Glutamatergic neuron (in vitro differentiated cells): ENCODE data around the gene MADD. TPM values are rescaled to one million over a fixed set of nuclear protein-coding genes. Genes with fewer than 3 reads are reported as not detected.

ENCODE experiments used
- DNase-seq: peaks from one replicate; pipeline ENCODE4 v3.0.0; 2022
- H3K27ac Mint-ChIP-seq: one replicate; pipeline ENCODE4 v1.8.0; 2020; ENCODE audit warnings: mild to moderate bottlenecking, mixed read lengths, inconsistent platforms; ENCODE audit not compliant: unreplicated experiment
- H3K27me3 Mint-ChIP-seq: one replicate; pipeline ENCODE4 v1.8.0; 2020; ENCODE audit warnings: mild to moderate bottlenecking, moderate library complexity, mixed read lengths, inconsistent platforms; ENCODE audit not compliant: unreplicated experiment
- H3K36me3 Mint-ChIP-seq: one replicate; pipeline ENCODE4 v1.8.0; 2020; ENCODE audit warnings: mild to moderate bottlenecking, mixed read lengths, inconsistent platforms; ENCODE audit not compliant: unreplicated experiment
- H3K4me1 Mint-ChIP-seq: one replicate; pipeline ENCODE4 v1.8.0; 2020; ENCODE audit warnings: mild to moderate bottlenecking, low read depth, mixed read lengths, inconsistent platforms; ENCODE audit not compliant: unreplicated experiment
- H3K4me3 Mint-ChIP-seq: one replicate; pipeline ENCODE4 v1.8.0; 2020; ENCODE audit warnings: mild to moderate bottlenecking, mixed read lengths, inconsistent platforms; ENCODE audit not compliant: unreplicated experiment
- H3K9me3 Mint-ChIP-seq: one replicate; pipeline ENCODE4 v1.8.0; 2020; ENCODE audit warnings: mild to moderate bottlenecking, moderate library complexity, mixed read lengths, inconsistent platforms; ENCODE audit not compliant: unreplicated experiment
- total RNA-seq: library from RNA; stranded (reverse); fragmentation: NEBNext Ultra II Directional; extraction: Animal tissue kit (Norgen Biotek cat#: 25700); gene quantifications from one replicate; pipeline ENCODE4 v1.2.1, GENCODE V29; 2021; ENCODE audit not compliant: unreplicated experiment
- TF ChIP-seq, protein P1 (sequence below): fragments of 200-600 bp; sonication (generic); IDR thresholded peaks from one replicate; pipeline ENCODE4 v1.5.0; 2021; ENCODE audit not compliant: partially characterized antibody, unreplicated experiment

The MADD gene
- total RNA-seq, 1 donor from 2014 or later = 115 TPM

DNA sequence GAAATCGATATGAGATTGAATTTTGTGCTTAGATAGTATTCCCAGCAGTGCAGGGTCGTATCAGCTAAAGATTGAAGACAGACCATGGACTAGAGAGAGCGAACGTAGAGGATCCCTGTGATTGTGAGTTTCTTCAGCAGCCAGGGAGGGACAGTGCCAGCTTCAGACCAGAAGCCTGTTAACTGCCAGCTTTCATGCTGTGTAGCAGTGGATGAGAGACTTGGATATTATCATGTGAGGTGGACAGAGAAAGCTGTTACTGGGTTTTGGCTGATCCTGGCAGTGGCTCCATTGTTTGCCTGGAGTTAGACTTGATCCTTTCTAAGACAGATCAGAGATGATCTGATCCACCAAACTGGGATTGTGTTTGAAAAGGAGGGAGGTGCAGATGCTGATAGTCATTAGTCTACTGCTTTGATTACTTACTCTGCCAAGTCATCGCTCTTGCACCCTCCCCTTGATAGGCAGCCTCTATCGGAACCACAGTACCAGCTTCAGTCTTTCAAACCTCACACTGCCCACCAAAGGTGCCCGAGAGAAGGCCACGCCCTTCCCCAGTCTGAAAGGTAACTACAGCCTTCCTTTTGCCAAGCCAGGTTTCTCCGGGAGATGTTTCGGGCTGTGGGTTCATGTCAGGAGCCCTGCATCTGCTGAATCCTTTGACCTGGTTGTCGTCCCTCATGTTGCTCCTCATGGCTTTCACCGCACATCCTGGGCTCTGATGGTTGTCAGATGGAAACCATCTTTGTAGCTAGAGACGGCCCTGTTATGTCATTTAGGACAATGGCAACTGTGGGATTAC lies 16.2 kb downstream of the MADD start:
- DNase-seq = no peak
- Mint-ChIP-seq H3K9me3 (no peaks in the 10 kb centered on the region), H3K4me3 (no peak overlapping the region), H3K4me1 (no peaks in the 10 kb centered on the region), H3K36me3 (peaks cover 7% of the 10 kb centered on the region), H3K27me3 (peaks cover 2% of the 10 kb centered on the region), H3K27ac (no peak overlapping the region)
- TF ChIP-seq, protein P1, sequence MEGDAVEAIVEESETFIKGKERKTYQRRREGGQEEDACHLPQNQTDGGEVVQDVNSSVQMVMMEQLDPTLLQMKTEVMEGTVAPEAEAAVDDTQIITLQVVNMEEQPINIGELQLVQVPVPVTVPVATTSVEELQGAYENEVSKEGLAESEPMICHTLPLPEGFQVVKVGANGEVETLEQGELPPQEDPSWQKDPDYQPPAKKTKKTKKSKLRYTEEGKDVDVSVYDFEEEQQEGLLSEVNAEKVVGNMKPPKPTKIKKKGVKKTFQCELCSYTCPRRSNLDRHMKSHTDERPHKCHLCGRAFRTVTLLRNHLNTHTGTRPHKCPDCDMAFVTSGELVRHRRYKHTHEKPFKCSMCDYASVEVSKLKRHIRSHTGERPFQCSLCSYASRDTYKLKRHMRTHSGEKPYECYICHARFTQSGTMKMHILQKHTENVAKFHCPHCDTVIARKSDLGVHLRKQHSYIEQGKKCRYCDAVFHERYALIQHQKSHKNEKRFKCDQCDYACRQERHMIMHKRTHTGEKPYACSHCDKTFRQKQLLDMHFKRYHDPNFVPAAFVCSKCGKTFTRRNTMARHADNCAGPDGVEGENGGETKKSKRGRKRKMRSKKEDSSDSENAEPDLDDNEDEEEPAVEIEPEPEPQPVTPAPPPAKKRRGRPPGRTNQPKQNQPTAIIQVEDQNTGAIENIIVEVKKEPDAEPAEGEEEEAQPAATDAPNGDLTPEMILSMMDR = no peak

DNA sequence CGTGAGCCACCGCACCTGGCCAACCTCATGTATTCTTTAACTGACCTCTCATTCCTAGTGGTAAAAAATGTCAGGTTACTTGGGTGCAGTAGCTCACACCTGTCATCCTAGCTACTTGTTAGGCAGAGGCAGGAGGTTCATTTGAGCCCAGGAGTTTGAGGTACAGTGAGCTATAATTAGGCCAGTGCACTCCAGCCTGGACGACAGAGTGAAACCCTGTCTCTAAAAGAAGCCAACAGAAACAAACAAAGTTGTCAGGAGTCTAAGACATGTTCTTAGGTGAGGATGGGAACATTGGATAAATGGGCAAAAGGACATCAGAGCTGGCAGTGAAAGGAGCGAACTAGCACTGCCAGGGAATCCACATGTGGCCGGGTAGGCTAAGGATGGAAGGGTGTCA lies 18.1 kb downstream of the MADD start:
- TF ChIP-seq, protein P1 = no peak
- Mint-ChIP-seq H3K36me3 (peaks cover 10% of the 10 kb centered on the region), H3K27ac (no peak overlapping the region), H3K4me3 (no peak overlapping the region), H3K9me3 (peaks cover 1% of the 10 kb centered on the region), H3K4me1 (no peaks in the 10 kb centered on the region), H3K27me3 (peaks cover 2% of the 10 kb centered on the region)
- no peak for DNase-seq

DNA sequence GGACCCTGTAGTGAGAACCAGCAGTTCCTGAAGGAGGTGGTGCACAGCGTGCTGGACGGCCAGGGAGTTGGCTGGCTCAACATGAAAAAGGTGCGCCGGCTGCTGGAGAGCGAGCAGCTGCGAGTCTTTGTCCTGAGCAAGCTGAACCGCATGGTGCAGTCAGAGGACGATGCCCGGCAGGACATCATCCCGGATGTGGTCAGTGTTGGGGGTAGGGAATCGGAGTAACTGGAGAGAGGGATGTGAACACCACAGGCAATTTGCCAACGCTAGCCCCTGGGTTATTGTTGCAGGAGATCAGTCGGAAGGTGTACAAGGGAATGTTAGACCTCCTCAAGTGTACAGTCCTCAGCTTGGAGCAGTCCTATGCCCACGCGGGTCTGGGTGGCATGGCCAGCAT lies 19.9 kb downstream of the MADD start:
- H3K36me3 Mint-ChIP-seq = peaks cover 10% of the 10 kb centered on the region
- DNase-seq = no peak
- H3K9me3 Mint-ChIP-seq = peaks cover 1% of the 10 kb centered on the region
- TF ChIP-seq, protein P1 = no peak
- H3K27ac Mint-ChIP-seq = no peak overlapping the region
- no peaks in the 10 kb centered on the region for H3K4me1 Mint-ChIP-seq
- H3K4me3 Mint-ChIP-seq = no peak overlapping the region
- H3K27me3 Mint-ChIP-seq = peaks cover 2% of the 10 kb centered on the region

DNA sequence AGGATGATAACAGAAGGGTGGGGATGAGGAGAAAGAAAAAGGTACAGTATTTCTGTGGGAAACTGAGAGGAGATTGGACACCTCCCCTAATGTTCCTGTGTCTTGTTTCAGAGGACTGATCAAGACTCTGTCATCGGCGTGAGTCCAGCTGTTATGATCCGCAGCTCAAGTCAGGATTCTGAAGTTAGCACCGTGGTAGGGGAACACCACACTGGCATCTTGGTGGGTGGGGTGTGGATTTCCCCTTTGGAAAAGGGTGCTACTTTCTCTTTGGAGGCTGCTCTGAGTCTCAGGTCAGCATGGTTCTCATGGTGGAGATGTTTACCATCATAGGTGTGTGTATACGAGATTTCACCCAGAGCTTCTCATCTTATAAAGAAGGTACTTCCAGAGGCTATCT lies 25.5 kb downstream of the MADD start:
- no peak for DNase-seq
- TF ChIP-seq, protein P1 = no peak
- Mint-ChIP-seq H3K4me3 (no peak overlapping the region), H3K36me3 (peaks cover 25% of the 10 kb centered on the region), H3K27ac (no peak overlapping the region), H3K9me3 (peaks cover 1% of the 10 kb centered on the region), H3K27me3 (no peaks in the 10 kb centered on the region), H3K4me1 (no peaks in the 10 kb centered on the region)

DNA sequence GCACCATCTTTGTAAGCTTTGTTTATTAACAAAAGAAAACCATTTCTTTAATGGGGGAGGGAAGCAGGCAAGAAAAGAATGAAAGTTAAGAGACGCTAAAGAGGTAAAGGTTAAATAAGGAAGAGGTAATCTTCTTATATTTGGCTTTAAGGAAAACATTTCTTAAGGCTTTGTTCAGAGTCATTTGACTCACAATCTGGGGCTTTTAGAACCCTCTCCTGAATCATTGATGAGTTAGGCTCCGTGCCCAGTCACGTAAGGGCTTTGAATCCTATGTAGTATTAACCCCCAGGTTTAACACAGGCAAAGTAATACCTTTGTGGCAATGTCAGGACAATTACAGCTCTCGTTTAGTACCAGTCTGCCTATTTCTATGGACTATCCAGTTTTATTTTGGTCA lies 26.1 kb downstream of the MADD start:
- Mint-ChIP-seq H3K9me3 (peaks cover 1% of the 10 kb centered on the region), H3K27me3 (no peaks in the 10 kb centered on the region), H3K4me3 (no peak overlapping the region), H3K36me3 (peaks cover 23% of the 10 kb centered on the region), H3K4me1 (no peaks in the 10 kb centered on the region), H3K27ac (no peak overlapping the region)
- DNase-seq = no peak
- TF ChIP-seq, protein P1 = no peak
